Keratinocyte (primary cell): ENCODE data around the gene TMPRSS13. TPM values are rescaled to one million over a fixed set of nuclear protein-coding genes. Genes with fewer than 3 reads are reported as not detected.

Experiments
- DNase-seq: peaks from one replicate; pipeline ENCODE4 v3.0.0-alpha.2; 2011; ENCODE audit warnings: low read depth, missing footprints, low spot score
- FAIRE-seq: peaks from 2 replicates; lab custom pipeline; 2011; peaks lifted over from hg19 to GRCh38; lab: Jason Lieb, UNC
- H2AFZ ChIP-seq: 2 replicates; pipeline ENCODE4 v1.6.0; 2012; ENCODE audit warnings: low read length, control low read depth, inconsistent platforms; ENCODE audit not compliant: control insufficient read depth
- H3K27ac ChIP-seq: 2 replicates; pipeline ENCODE4 v1.5.1; 2011; ENCODE audit warnings: low read length; ENCODE audit not compliant: control insufficient read depth, insufficient read depth
- H3K27me3 ChIP-seq: 3 replicates; pipeline ENCODE4 v1.6.0; 2011; ENCODE audit warnings: low read length; ENCODE audit not compliant: control insufficient read depth, insufficient read depth; ENCODE audit errors: extremely low read depth
- H3K36me3 ChIP-seq, 2 experiments: 2 replicates in 1 of 2; 3 replicates in 1 of 2; pipeline ENCODE4 v1.5.1; 2011; ENCODE audit warnings: low read length in 2 of 2, mild to moderate bottlenecking in 1 of 2; ENCODE audit not compliant: control insufficient read depth in 2 of 2, insufficient read depth in 2 of 2; ENCODE audit errors: extremely low read depth in 1 of 2
- H3K4me1 ChIP-seq: 3 replicates; pipeline ENCODE4 v1.5.1; 2011; ENCODE audit warnings: low read length; ENCODE audit not compliant: control insufficient read depth, insufficient read depth; ENCODE audit errors: extremely low read depth
- H3K4me2 ChIP-seq: 3 replicates; pipeline ENCODE4 v1.6.0; 2011; ENCODE audit warnings: low read depth, low read length; ENCODE audit not compliant: control insufficient read depth, insufficient read depth; ENCODE audit errors: extremely low read depth
- H3K4me3 ChIP-seq, 3 experiments: fragments of 200-600 bp in 1 of 3; sonication (generic) in 1 of 3; 2 replicates in 2 of 3; 3 replicates in 1 of 3; pipeline ENCODE4 v1.5.1; 2011 to 2016; ENCODE audit warnings: low read length in 3 of 3, mild to moderate bottlenecking in 3 of 3, control low read depth in 2 of 3, inconsistent platforms in 1 of 3, low read depth in 1 of 3, mixed read lengths in 1 of 3, mixed run types in 1 of 3, moderate library complexity in 1 of 3; ENCODE audit not compliant: control insufficient read depth in 2 of 3, insufficient read depth in 2 of 3; ENCODE audit errors: extremely low read depth in 1 of 3
- H3K79me2 ChIP-seq: 2 replicates; pipeline ENCODE4 v1.6.0; 2012; ENCODE audit warnings: low read length; ENCODE audit not compliant: control insufficient read depth, insufficient read depth
- H3K9ac ChIP-seq: 3 replicates; pipeline ENCODE4 v1.6.0; 2011; ENCODE audit warnings: low read length; ENCODE audit not compliant: control insufficient read depth, insufficient read depth; ENCODE audit errors: extremely low read depth
- H3K9me1 ChIP-seq: 3 replicates; pipeline ENCODE4 v1.6.0; 2011; ENCODE audit warnings: low read length; ENCODE audit not compliant: control insufficient read depth, insufficient read depth; ENCODE audit errors: extremely low read depth
- H3K9me3 ChIP-seq: 2 replicates; pipeline ENCODE4 v1.5.1; 2012; ENCODE audit warnings: low read depth, low read length; ENCODE audit not compliant: control insufficient read depth
- H4K20me1 ChIP-seq: 3 replicates; pipeline ENCODE4 v1.6.0; 2011; ENCODE audit warnings: low read length; ENCODE audit not compliant: control insufficient read depth, insufficient read depth; ENCODE audit errors: extremely low read depth
- EZH2 ChIP-seq: IDR thresholded peaks from one replicate; pipeline ENCODE4 v1.6.1; 2012; ENCODE audit warnings: inconsistent platforms, mild to moderate bottlenecking, low read length, moderate library complexity
- dilution Hi-C: fragments of 300-500 bp; cut with MboI; formaldehyde crosslinking; loops from one replicate; pipeline ENCODE4 v1.7.0; 2020; ENCODE audit warnings: low sequenced_read_pairs; ENCODE audit not compliant: extremely low pct_ligation_motif_present
- polyA plus RNA-seq, 5 experiments: library from polyadenylated mRNA; depleted of rRNA in 3 of 5; stranded (reverse) in 3 of 5; stranded (forward) in 1 of 5; unstranded in 1 of 5; fragments of >200 nt; gene quantifications; 1 replicate in 1 of 5; 2 replicates in 3 of 5; 3 replicates in 1 of 5; pipeline versions ENCODE4 v1.2.1 to v1.2.3, GENCODE V29; 2011 to 2012; ENCODE audit warnings: missing spikeins in 2 of 5, low read depth in 1 of 5, low replicate concordance in 1 of 5
- TF ChIP-seq, protein P1 (sequence below), 3 experiments: IDR thresholded peaks in 1 of 3; conservative IDR thresholded peaks in 1 of 3; optimal IDR thresholded peaks in 1 of 3; 2 replicates in 2 of 3; 3 replicates in 1 of 3; pipeline versions ENCODE3 to v1.5.1; 2011; ENCODE audit warnings: low read length in 3 of 3, mild to moderate bottlenecking in 3 of 3, moderate library complexity in 2 of 3, control low read depth in 1 of 3, inconsistent platforms in 1 of 3; ENCODE audit not compliant: insufficient read depth in 2 of 3; ENCODE audit errors: extremely low read depth in 1 of 3

Gene TMPRSS13
- polyA plus RNA-seq, 1 donor (not counting 4 experiments of a cell fraction or from before 2014, with no cell fraction given): 1.8 TPM

DNA sequence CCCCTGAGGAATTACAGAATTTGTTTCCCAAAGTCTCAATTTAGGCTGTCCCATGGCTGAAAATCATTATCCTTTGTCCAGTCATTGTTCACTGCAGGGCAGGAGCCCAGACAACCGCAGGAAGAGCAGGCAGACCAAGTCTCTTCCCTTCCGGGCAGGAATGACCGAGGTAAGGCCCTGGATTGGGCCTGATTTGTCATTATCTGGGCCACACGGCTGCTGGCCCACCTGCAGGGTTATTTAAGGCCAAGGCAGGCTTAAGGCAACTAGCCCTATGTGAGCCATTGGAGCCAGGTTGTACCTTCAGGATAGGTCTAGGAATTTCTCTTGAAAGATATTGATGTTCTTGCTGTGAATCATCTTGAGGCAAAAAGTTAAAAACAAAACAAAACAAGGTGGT lies 47.2 kb upstream of the TMPRSS13 start:
- no peaks in the 10 kb centered on the region for H3K4me1 ChIP-seq
- no peak overlapping the region for H3K4me3 ChIP-seq
- H3K9me3 ChIP-seq: no peaks in the 10 kb centered on the region
- no peak overlapping the region for H2AFZ ChIP-seq
- dilution Hi-C loops: no loop called here
- DNase-seq: no peak
- H3K9ac ChIP-seq: no peak overlapping the region
- TF ChIP-seq, protein P1, sequence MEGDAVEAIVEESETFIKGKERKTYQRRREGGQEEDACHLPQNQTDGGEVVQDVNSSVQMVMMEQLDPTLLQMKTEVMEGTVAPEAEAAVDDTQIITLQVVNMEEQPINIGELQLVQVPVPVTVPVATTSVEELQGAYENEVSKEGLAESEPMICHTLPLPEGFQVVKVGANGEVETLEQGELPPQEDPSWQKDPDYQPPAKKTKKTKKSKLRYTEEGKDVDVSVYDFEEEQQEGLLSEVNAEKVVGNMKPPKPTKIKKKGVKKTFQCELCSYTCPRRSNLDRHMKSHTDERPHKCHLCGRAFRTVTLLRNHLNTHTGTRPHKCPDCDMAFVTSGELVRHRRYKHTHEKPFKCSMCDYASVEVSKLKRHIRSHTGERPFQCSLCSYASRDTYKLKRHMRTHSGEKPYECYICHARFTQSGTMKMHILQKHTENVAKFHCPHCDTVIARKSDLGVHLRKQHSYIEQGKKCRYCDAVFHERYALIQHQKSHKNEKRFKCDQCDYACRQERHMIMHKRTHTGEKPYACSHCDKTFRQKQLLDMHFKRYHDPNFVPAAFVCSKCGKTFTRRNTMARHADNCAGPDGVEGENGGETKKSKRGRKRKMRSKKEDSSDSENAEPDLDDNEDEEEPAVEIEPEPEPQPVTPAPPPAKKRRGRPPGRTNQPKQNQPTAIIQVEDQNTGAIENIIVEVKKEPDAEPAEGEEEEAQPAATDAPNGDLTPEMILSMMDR (optimal IDR thresholded peaks at IDR 0.05 in 1 of 3, IDR thresholded peaks at IDR 0.05 in 1 of 3, conservative IDR thresholded peaks at IDR 0.05 in 1 of 3; ENCODE audit: extremely low read depth in 1 of 3, insufficient read depth in 2 of 3, low read length in 3 of 3): no peak
- TF ChIP-seq EZH2: no peak
- H4K20me1 ChIP-seq: no peaks in the 10 kb centered on the region
- no peak overlapping the region for H3K27ac ChIP-seq
- no peaks in the 10 kb centered on the region for H3K79me2 ChIP-seq
- no peaks in the 10 kb centered on the region for H3K36me3 ChIP-seq
- no peak for FAIRE-seq
- H3K9me1 ChIP-seq: no peaks in the 10 kb centered on the region
- H3K4me2 ChIP-seq: no peak overlapping the region
- peaks cover 5% of the 10 kb centered on the region for H3K27me3 ChIP-seq

DNA sequence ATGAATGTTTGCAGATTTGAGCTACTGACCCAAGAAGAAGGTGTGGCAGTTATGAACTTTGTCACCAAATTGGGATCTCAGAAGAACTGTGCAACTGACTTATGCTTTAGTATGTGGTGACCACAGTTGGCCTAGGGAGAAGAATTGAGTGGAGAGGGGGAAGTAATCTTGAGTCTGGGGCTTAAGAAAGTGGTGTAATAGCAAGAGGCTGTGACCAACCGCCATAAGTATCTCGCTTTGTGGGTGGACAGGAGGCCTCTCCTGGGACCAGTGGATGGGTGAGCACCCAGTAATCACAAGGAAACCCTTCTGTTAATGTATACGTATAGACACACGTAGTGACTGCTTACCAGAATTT lies 44.3 kb upstream of the TMPRSS13 start:
- Histone ChIP-seq H3K79me2 (no peaks in the 10 kb centered on the region), H3K27me3 (peaks cover 5% of the 10 kb centered on the region), H3K4me1 (peaks cover 5% of the 10 kb centered on the region), H3K9me3 (no peaks in the 10 kb centered on the region), H3K4me3 (no peak overlapping the region), H3K27ac (no peak overlapping the region), H3K9ac (no peak overlapping the region), H4K20me1 (no peaks in the 10 kb centered on the region), H2AFZ (no peak overlapping the region), H3K9me1 (no peaks in the 10 kb centered on the region), H3K36me3 (no peaks in the 10 kb centered on the region), H3K4me2 (no peak overlapping the region)
- no peak for FAIRE-seq
- dilution Hi-C loops: no loop called here
- no peak for DNase-seq
- TF ChIP-seq EZH2: no peak
- TF ChIP-seq, protein P1 (optimal IDR thresholded peaks at IDR 0.05 in 1 of 3, IDR thresholded peaks at IDR 0.05 in 1 of 3, conservative IDR thresholded peaks at IDR 0.05 in 1 of 3; ENCODE audit: extremely low read depth in 1 of 3, insufficient read depth in 2 of 3, low read length in 3 of 3): no peak
